GM19351 (cell line): ENCODE measurements around the gene CADPS.
A peak's percentile ranks its signal among the peaks of the same experiment; 100 is the strongest.

ENCODE experiments used
- ATAC-seq: cut with Tn5 transposase; IDR thresholded peaks from one replicate; pipeline ENCODE4 v1.9.1; 2021; ENCODE audit warnings: mild to moderate bottlenecking, moderate library complexity; ENCODE audit not compliant: unreplicated experiment

CADPS gene

DNA sequence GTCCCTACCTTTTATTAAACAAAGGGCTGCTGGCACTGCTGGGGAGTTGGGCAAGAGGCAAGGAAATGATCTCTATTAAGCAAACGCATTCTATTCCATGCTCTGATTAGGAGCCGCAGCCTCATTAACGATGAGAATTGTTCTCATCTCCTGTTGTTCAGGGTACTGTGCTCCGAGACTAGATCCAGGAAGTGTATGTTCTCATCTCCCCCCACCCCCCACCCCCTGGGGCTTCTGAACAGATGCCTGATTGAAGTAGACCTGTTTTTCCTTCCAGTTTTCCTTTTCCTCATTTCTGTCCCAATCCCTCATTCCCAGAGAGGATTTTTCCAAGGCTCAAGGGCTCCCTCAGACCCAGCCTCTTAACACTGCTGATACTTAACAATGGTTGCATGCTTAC is 420.3 kb downstream of the CADPS start:
- ATAC-seq, result no peak

DNA sequence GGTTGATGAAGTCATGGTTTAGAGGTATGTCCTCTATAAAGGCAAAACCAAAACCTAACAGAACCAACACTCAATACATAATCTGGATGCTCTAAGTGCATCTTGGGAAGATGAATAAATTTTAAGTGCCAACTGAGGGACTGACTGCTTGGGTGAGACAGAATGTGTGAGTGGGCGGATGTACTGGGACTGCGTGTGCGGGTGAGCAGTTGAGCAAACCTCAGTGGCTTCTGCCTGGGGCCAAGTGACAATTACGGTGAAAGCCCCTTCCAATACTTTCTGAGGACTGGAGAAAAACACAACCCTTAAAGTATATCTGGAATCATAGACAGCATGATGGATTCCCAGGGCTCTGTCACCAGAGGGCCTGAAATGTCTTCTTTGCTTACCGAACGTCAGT is 421.8 kb downstream of the CADPS start:
- ATAC-seq, result no peak

DNA sequence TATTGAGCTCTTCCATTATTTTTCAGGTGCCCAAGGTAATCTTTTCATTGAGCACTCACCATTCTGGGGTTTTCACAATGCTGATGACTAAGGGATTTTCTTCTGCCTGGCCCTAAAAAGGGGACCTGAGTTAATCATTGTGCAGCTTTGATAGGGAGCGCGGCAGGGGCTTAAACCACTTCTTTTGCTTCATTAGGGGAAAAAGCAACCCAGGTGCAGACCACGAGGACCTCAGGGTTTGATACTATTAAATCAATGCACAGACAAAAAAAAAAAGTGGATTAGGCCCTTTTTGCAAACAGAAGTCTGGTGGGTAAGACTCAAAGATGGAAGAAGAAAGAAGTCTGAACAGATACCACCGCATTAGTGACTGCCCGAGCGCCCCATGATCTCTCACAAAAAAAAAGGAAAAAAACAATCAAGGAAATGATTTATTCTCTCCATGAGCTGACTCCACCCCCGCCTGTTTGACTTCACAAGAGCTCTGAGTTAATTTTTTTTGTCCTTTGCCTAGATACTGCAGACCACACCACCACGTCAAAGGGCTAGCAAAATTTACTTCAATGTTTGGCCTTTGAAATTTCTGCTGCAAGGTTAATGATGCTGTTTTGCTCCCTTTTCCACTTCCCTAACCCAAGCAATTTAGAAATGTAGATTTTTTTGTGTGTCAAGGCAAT is 423.9 kb downstream of the CADPS start:
- no peak for ATAC-seq

DNA sequence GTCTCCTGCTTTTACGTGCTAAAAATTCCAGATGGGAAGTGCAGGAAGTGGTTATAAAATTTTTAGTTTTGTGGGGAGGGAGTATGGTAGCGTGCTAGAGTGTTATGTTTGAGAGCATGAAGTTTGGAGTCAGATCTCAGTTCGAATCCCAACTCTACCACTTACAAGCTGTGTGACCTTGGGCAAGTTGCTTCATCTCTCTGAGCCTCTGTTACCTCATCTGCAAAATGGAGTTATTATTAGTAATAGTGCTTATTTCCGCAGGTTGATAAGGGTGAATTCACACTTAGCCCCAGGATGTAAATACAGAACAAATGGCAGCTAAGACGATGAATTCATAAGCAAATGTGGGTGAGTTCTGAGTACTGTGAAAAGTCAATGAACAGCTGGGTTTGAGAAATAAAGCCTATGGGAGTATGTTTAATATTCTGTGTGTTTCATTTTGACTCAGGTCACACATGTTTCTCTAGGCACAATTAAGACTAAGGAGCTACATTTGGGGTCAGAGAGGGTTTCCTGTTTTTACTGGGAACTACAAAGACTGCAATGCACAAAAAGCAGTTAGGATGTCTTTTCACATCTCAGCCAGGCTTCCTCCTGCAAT is 428.8 kb downstream of the CADPS start:
- peak; percentile 78 for ATAC-seq

DNA sequence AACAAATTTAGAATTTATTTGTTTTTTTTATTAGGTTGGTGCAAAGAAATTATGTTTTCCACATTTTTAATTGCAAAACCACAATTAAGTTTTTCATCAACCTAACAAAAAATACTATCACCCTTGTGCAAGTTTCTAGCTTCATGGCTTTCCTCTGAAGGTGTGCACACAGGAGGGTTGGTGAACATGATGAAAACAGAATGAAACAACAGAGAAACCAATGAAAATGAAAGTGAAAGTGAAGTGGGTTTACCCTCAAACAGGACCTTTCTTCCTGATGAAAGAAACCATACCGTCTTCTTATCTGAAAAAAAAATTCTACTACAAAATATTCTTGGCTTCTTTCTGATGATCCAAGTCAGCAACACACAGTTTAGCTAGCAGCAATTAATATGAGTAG is 429.9 kb downstream of the CADPS start:
- no peak for ATAC-seq

DNA sequence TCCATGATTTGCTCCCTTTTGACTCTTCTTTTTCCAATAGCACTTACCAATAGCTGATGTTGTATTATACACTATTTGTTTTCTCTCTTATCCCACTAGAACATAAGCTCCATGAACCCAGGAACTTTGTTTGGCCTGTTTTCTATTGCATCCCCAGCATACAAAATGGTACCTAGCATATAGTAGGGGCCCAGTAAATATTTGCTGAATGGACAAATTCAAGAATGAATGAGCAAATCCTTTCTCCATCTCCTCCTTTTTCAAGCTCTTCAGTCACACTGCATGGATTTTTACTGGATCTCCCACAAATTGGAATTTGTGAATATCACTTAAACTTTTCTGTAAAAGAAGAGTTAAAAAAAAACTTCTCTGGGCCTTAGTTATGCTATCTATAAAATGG is 435.2 kb downstream of the CADPS start:
- ATAC-seq, result no peak

DNA sequence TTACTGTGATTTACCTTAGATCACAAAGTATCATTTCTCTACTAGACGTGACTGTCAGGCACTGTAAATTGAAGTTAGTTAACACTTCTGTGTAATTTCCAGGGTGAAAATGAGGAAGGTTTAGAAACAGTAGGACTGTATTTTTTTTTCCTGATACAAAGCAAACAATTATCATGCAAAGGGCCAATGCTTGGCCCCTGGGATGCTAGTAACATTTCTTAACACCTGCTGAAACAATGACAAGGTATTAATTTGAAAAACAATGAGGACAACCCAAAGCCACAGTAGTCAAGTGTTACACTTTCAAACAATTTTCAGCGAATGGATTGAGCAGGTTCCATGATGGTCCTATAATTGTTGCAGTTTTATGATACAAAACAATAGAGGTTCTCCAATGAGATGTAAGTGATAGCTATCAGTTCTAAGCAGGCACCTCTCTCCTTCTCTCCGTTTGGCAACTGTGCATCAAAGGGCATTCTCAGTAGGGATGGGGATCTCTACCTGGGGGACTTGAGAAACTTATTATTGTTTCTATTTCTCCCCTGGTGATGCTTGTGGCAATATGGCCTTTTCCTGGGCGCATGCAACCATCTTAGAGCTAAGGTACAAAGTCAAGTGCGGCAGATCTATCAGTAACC is 435.9 kb downstream of the CADPS start:
- no peak for ATAC-seq

DNA sequence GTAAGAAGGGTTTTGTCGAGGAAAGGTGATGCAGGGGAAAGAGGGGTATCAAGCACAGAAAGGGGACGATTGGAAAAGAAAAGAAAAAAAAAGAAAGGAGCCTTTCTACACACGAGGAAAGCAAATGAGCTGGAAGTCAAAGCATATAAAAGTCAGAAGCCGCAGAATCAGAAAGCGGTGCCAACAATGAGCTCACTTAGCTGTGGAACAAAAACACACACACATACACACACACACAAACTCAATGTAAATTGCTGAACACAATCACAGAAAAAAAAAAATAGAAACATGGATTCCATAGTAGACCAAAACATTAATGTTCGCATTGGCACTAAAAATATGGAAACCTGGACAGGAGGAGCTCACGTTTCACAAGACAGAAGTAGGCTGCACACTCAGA is 438.4 kb downstream of the CADPS start:
- no peak for ATAC-seq

DNA sequence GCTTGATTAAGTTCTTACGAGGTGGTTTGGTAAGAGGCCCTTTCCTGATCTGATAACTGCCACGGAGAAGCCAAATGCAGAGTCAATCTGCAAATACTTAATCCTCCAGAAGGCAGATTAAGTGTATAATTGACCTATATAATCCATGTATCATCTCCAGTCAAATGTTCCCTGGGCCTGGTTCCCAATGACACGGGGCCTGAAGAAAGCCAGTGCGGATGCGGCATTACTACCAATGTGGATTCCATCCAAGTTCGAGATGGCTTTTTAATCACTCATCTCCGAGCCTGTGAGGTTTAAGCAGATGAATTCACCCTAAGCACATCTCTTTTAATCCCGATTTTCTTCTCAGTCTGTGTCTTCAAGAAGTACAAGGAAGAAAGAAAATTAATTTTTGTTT is 441.8 kb downstream of the CADPS start:
- no peak for ATAC-seq

DNA sequence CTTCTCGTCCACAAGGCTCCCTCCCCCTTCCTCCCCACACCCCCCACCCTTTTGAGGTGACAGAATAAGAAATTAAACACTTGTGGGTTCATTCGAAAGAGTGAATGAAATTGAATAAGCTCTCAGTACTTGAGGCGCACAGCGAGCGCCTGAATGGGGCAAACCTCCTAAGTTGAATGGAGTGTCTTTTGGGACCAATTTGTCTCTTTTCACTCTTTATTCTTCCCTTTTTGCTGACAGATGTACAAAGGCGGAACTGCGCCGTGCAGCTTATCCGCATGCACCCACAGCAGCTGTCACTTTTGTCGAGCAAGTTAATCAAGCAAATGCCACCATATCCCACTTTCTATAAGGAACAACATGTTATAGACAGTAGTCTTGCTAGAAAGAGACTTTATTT is 454.0 kb downstream of the CADPS start:
- ATAC-seq, result no peak

DNA sequence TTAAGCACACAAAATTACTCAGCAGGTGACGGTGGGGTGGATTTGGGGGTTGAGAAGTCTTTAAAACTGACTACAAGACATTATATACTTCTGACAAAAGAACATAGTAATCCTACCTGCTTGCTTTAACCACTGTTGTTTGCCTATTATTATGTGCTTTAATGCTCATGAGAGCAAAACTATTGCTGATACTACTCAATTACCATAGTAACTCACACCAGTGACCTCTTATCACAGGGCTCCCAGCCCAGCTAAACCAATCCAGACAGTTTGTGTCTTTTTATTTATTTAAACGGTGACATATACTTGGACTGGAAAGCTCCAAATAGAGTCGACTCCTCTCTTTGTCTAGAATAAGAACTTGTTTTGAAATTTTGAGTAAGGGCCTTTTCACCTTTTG is 459.1 kb downstream of the CADPS start:
- no peak for ATAC-seq

DNA sequence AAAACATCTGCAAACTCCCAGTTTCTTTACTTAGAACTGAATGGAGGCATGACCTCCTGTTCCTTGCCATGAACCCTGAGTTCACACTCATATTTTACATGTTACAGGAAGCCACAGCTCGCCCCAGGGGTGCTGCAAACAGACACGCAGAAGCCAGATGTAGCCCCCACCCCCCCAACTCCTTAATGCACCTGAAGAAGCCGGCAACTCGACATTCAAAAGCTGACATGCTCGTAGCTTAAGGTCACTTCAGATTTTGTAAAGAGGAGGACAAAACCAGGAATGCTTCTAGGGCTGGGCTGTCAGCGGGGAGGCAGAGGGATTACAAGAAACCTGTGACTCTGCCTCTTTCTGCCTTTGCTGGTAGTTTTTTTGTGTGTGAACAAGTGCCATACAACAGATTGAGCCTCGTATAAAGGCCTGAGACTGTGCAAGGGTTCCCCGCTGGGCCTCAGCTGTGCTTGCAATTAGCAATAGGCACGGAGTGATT is 459.9 kb downstream of the CADPS start:
- ATAC-seq, result no peak

DNA sequence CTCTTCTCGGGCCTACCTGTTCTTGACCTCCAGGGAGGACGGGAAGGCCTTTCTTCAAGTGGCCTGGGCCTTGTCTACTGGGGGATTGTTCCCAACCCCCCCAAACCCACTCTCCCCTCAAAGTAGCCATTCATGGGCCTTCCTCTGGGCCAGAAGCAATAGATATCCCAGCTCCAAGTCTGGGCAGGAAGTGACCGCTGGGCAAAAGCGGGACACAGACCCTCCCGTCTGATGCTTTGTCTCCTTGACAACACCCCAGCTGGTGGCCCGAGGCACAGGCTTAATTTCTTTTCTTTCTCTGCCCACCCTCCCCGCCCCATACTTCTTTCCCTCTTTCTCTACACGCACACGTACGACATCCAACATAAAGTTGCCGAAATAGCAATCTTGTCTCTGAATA is 460.4 kb downstream of the CADPS start:
- ATAC-seq, result no peak

DNA sequence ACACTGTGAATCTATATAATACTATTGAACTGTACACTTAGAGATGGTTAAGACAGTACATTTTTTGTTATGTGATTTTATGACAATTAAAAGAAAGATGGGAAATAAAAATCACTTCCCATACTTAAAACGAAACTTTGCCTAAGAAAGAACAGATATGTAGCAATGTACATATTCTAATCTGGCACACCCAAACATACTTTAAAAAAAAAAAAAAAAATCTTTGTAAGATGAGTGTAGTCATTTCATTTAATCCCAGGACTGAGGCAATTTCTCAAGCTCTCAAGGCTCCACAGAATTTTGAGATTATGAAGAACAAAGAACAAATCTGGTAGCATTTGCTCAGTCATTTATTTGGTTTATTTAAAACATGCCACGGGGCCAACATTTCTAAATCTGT is 461.5 kb downstream of the CADPS start:
- no peak for ATAC-seq

DNA sequence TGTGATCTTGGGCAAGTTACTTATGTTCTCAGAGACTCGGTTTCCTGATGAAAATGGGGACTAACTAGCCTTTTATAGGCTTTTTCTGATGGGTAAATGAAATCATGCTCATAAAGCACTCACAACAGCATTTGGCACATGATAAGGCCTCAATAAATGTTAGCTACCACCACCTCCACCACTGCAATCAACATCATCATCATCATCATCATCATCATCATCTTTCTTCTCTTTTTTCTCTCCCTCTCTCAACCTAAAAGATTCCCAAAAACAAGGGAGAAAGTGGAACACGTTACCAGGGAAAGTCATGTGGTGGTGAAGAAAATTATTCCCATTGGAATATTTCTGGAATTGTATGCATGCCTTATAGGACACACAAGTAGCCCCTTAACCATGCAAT is 468.3 kb downstream of the CADPS start:
- no peak for ATAC-seq

DNA sequence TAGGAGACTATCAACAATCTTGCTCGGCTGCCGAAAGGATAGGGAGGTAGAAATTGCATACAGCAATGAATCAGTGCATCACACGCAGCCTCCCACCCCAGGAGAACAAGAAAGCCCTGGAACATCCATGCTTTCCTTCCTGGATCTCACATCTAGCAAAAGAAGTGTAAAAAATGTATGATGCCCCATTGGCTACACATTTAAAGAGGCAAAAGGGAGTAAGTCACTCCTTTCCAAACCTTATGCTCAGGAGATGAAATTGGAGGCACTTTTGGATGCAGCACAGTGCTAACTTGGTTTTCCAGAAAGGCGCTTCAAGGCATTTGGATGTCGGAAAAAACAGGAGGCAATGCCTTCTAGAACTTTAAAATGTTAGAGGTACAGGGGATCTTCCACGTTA is 469.6 kb downstream of the CADPS start:
- no peak for ATAC-seq

DNA sequence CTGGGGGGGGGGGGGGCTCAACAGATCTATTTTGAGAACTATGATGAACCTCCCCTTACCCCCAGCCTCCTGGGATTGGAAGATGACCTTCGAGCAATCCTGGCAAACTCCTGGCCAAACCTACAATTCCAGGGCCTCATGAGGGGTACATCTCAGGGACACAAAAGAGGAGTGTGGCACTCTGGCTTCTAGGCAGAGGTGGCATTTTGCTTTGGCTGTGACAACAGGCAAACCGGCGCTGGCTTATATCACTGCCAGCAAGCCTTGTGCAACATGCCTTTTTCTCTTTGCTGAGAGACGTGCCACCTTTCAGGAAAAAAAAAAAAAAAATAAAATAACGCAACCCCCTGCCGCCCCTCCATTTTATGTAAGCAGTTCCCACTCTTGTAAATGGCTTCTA is 470.1 kb downstream of the CADPS start:
- no peak for ATAC-seq

DNA sequence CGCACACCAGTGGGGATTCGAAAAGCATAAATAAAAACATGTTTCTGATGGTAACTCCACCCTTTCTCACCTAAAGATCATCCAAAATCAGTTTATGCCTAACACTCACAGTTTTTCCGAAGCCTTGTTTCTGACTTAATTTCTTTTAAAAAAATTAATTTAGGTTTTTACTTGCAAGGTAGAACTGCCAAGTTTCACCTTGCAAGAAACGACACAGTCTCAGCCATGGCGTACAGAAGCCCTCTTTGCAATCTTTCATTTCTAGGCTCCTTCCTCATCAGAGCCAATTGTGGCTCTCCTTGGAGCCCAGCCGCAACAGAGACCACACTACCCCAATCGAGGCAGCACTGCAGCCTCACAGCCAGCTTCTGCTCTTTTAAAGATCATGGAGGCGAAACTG is 470.9 kb downstream of the CADPS start:
- no peak for ATAC-seq

DNA sequence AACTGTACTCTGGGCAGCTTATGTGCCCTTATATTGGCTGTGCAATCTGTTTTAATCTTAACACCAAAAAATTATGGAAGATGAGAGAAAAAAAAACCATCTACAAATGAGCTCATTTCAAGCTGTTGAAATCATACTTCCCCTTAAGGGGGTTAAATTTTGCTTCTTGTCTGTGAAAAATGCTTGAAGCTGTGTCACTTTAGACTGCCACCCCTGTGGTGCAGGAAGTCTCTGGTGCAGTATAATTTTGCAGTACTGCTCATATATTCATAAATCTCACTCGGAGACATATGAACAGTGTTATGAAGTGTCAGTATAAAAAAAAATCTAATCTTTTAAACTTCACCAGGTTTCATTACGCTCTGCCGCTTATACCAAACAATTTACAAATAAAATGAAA is 471.5 kb downstream of the CADPS start:
- ATAC-seq, result no peak

DNA sequence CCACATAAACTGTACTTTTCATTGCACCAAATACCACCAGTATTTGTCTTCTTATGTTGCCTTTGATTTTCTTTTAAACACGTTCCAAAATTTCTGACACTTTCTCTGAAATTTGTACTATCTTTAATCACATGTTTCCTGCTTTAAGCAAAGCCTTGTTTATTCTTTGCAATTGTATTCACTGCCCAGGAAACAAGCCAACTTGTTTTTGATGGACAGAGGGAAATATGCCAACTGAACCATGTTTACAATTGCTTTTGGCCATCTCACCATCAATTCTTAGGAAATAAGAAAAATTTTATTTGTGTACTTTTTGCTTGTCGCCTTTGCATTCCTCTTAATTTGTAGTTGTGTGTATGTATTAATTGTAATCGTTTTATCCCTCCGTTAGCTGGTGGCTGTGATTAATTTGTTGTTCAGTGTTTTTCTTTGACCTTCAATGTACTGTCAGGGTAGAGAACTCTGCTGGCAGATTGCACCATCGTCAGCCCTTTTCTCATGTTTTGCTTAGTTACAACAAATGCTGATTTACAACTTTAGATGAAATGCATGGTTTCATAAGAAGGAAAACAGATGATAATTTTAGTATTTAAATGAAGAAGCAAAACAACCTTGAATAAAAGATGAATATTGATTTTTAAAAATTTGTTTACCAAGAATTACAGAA is 482.5 kb downstream of the CADPS start:
- no peak for ATAC-seq

DNA sequence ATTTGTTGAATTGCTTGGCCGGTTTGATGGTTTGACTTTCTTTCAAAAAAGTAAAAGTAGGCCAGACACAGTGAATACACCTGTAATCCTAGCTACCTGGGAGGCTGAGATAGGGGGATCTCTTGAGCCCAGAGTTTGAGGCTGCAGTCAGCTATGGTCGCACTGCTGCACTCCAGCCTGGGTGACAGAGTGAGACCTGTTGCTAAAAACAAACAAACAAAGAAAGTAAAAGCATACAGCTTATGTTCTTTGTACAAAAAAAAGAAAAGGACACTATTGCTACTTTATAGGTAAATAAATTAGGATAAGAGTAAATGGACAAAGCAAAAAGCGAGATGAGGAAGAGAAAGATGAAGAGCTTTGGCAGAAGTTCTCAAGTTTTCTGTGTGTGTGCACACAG is 488.0 kb downstream of the CADPS start:
- no peak for ATAC-seq

DNA sequence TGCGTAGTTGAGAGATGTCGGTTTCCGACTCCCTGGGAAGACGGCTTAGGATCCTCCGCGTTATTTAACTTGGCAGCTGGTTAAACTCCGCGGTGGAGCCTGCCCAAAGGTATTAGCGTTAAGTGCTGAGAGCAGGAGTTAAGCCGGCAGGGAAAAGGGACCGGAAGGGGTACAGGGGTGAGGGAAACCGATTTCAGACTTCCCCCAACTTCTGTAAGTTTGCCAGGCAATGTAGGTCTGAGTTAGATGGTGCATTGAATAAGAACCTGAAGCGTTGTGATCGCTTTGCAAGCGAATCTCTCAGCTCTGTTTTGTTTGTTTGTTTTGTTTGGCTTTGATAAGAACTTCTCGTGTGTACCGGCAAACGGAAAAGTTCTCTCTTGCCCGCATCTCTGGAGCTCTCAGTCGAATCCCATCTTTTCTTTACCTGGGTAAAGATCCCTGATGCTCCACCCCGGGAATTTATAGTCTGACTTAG is 495.9 kb downstream of the CADPS start:
- ATAC-seq, result no peak
